CD4-positive, alpha-beta T cell (primary cell): ENCODE measurements around the gene CCR9. TPM values are rescaled to one million over a fixed set of nuclear protein-coding genes. Genes with fewer than 3 reads are reported as not detected.

Experiments
- ATAC-seq: fragments of 200-7000 bp; cut with Tn5 transposase; one replicate; pipeline ENCODE4 v1.10.0; 2022; ENCODE audit warnings: mild to moderate bottlenecking; ENCODE audit not compliant: poor library complexity
- CTCF ChIA-PET: fragments of 350-600 bp; sonication (Branson Sonifier 250); formaldehyde crosslinking; loops from one replicate; lab custom pipeline; 2021; ENCODE audit warnings: antibody characterized with exemption, inconsistent platforms; lab: Charles Lee
- POLR2A ChIA-PET: fragments of 350-600 bp; sonication (Branson Sonifier 250); formaldehyde crosslinking; loops from one replicate; lab custom pipeline; 2021; ENCODE audit warnings: antibody characterized with exemption, inconsistent platforms; lab: Charles Lee
- DNase-seq, 14 experiments: peaks; one replicate each; pipeline ENCODE4 v3.0.0-alpha.2; 2013 to 2020; ENCODE audit warnings: mixed read lengths in 2 of 14
- H3K27ac ChIP-seq, 2 donors: one replicate each; pipeline versions ENCODE4 v1.5.1 to v1.7.0; 2013; ENCODE audit warnings: low read length in 2 of 2, low read depth in 1 of 2, mild to moderate bottlenecking in 1 of 2
- H3K27me3 ChIP-seq, 2 experiments: 1 replicate in 1 of 2; 2 replicates in 1 of 2; pipeline versions ENCODE4 v1.6.1 to v1.7.0; 2013; ENCODE audit warnings: low read length in 2 of 2, control low read depth in 1 of 2, mild to moderate bottlenecking in 1 of 2, moderate library complexity in 1 of 2; ENCODE audit not compliant: insufficient read depth in 2 of 2, control insufficient read depth in 1 of 2
- H3K36me3 ChIP-seq: one replicate; pipeline ENCODE4 v1.6.1; 2013; ENCODE audit warnings: low read length, control low read depth; ENCODE audit not compliant: insufficient read depth
- H3K4me1 ChIP-seq: one replicate; pipeline ENCODE4 v1.6.1; 2013; ENCODE audit warnings: low read length, control low read depth; ENCODE audit not compliant: insufficient read depth
- H3K4me3 ChIP-seq: one replicate; pipeline ENCODE4 v1.5.1; 2013; ENCODE audit warnings: mild to moderate bottlenecking, low read length, moderate library complexity
- H3K9me3 ChIP-seq, 2 experiments: 1 replicate in 1 of 2; 2 replicates in 1 of 2; pipeline versions ENCODE4 v1.6.1 to v1.7.0; 2013; ENCODE audit warnings: low read length in 2 of 2, mild to moderate bottlenecking in 2 of 2, control low read depth in 1 of 2, moderate library complexity in 1 of 2; ENCODE audit not compliant: control insufficient read depth in 1 of 2, insufficient read depth in 1 of 2
- H3K27ac Mint-ChIP-seq: one replicate; pipeline ENCODE4 v1.8.0; 2020; ENCODE audit warnings: mixed read lengths
- H3K27me3 Mint-ChIP-seq: one replicate; pipeline ENCODE4 v1.8.0; 2021; ENCODE audit warnings: mixed read lengths
- H3K36me3 Mint-ChIP-seq: one replicate; pipeline ENCODE4 v1.8.0; 2021; ENCODE audit warnings: low read depth, mixed read lengths
- H3K4me1 Mint-ChIP-seq: one replicate; pipeline ENCODE4 v1.8.0; 2021; ENCODE audit warnings: low read depth, mixed read lengths
- H3K4me3 Mint-ChIP-seq: one replicate; pipeline ENCODE4 v1.8.0; 2020; ENCODE audit warnings: mild to moderate bottlenecking, mixed read lengths
- H3K9me3 Mint-ChIP-seq: one replicate; pipeline ENCODE4 v1.8.0; 2020; ENCODE audit warnings: mixed read lengths
- intact Hi-C, 2 experiments: fragments of 100-400 bp; cut with DNase I in 1 of 2; cut with micrococcal nuclease in 1 of 2; formaldehyde crosslinking; loops; one replicate each; pipeline versions ENCODE4 v1.15.1 to v1.9.0; 2023 to 2025; cut with DNase I, micrococcal nuclease
- total RNA-seq, 174 experiments: library from RNA in 2 of 174; stranded (reverse) in 2 of 174; gene quantifications; one replicate each; pipeline ENCODE4 v1.2.3 and lab custom pipeline; 2021 to 2026
- TF ChIP-seq, protein P1 (sequence below): fragments of 200-600 bp; IDR thresholded peaks from one replicate; pipeline ENCODE4 v1.8.0; 2022; ENCODE audit warnings: antibody characterized with exemption, mild to moderate bottlenecking

CCR9 gene
- total RNA-seq, 2 experiments from 2014 or later: 6.5 to 7.4 TPM

DNA sequence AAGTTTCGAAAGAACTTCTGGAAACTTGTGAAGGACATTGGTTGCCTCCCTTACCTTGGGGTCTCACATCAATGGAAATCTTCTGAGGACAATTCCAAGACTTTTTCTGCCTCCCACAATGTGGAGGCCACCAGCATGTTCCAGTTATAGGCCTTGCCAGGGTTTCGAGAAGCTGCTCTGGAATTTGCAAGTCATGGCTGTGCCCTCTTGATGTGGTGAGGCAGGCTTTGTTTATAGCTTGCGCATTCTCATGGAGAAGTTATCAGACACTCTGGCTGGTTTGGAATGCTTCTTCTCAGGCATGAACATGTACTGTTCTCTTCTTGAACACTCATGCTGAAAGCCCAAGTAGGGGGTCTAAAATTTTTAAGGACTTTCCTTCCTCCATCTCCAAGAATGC lies 61.0 kb downstream of the CCR9 start:
- POLR2A ChIA-PET: interaction anchor here (1.1 kb wide), 1 partner anchor 9 kb away, joined by 3 read pairs; no protein-coding TSS in a partner anchor
- no peak overlapping the region for H3K4me3 Mint-ChIP-seq

DNA sequence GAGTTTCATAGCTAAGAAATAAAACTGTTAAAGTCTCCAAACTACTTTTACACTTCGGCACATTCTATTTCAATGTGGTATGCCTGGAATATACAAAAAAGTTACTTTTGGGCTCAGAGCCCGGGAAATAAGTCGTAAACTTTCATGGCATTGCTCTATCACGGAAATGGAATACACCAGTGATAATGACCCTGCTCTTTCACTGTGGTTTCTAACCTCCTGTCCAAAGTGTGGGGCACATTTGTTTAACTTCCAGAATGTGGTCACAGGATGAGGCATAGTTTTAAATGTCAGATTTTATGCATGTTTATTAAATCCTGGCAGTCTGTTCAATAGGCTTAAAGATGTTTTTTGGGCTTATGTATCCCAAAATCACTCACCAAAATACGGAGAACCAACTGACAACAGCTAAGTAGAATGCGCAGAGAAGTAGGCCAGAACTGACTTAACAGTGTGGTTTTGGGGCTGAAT lies 62.0 kb downstream of the CCR9 start:
- Histone ChIP-seq H3K4me3 (no peak overlapping the region), H3K27me3 (no peaks in the 10 kb centered on the region), H3K27ac (peak overlapping the region in 1 of 2 donors; percentile 79), H3K36me3 (peaks cover 70% of the 10 kb centered on the region), H3K9me3 (no peaks in the 10 kb centered on the region), H3K4me1 (peaks cover 82% of the 10 kb centered on the region)
- Mint-ChIP-seq H3K27ac (peak overlapping the region; percentile 59), H3K4me1 (peaks cover 83% of the 10 kb centered on the region), H3K9me3 (no peaks in the 10 kb centered on the region), H3K27me3 (no peaks in the 10 kb centered on the region), H3K4me3 (no peak overlapping the region), H3K36me3 (peaks cover 87% of the 10 kb centered on the region)
- DNase-seq (no peak), ATAC-seq (no peak)
- TF ChIP-seq, protein P1, sequence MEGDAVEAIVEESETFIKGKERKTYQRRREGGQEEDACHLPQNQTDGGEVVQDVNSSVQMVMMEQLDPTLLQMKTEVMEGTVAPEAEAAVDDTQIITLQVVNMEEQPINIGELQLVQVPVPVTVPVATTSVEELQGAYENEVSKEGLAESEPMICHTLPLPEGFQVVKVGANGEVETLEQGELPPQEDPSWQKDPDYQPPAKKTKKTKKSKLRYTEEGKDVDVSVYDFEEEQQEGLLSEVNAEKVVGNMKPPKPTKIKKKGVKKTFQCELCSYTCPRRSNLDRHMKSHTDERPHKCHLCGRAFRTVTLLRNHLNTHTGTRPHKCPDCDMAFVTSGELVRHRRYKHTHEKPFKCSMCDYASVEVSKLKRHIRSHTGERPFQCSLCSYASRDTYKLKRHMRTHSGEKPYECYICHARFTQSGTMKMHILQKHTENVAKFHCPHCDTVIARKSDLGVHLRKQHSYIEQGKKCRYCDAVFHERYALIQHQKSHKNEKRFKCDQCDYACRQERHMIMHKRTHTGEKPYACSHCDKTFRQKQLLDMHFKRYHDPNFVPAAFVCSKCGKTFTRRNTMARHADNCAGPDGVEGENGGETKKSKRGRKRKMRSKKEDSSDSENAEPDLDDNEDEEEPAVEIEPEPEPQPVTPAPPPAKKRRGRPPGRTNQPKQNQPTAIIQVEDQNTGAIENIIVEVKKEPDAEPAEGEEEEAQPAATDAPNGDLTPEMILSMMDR: no peak
- CTCF ChIA-PET: no interaction called here
- intact Hi-C loops: loop anchor here in 1 of 2 experiments (5.0 kb wide), 1 partner anchor 44 kb away; no protein-coding TSS in a partner anchor
- POLR2A ChIA-PET: no interaction called here

More for the DNA sequence above, 61.0 kb downstream of the CCR9 start:
- Mint-ChIP-seq H3K27ac (no peak overlapping the region), H3K9me3 (no peaks in the 10 kb centered on the region), H3K4me1 (peaks cover 92% of the 10 kb centered on the region), H3K27me3 (no peaks in the 10 kb centered on the region), H3K36me3 (peaks cover 77% of the 10 kb centered on the region)
- H3K27me3 ChIP-seq: no peaks in the 10 kb centered on the region
- no peak overlapping the region for H3K4me3 ChIP-seq
- ATAC-seq: no peak
- intact Hi-C loops: loop anchor here in 1 of 2 experiments (5.0 kb wide), 1 partner anchor 45 kb away; no protein-coding TSS in a partner anchor
- CTCF ChIA-PET: interaction anchor here (1.0 to 1.5 kb wide), 2 partner anchors 9 to 132 kb away, joined by 4 to 5 read pairs; no protein-coding TSS in a partner anchor
- TF ChIP-seq, protein P1: no peak
- no peak for DNase-seq
- no peaks in the 10 kb centered on the region for H3K9me3 ChIP-seq
- peaks cover 87% of the 10 kb centered on the region for H3K4me1 ChIP-seq
- H3K36me3 ChIP-seq: peaks cover 60% of the 10 kb centered on the region
- H3K27ac ChIP-seq: no peak overlapping the region

DNA sequence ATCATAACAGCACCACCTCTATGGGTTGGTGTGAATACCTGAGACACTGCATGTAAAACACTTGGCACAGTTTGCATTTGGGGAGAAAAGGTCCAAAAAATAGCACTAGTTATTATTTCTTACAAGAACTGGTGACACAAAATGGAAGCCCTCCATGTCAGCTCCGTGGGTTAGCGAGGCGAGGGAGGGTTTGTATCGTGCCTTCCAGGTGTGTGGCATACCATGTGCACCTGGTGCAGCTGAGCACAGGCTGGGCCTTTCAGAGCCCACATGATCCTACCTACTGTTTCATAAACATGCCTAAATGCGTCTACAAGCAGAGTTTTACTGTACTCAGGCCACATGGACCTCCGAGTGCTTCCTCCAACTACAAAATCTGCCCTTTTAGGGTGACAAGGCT lies 62.5 kb downstream of the CCR9 start:
- Mint-ChIP-seq H3K9me3 (no peaks in the 10 kb centered on the region), H3K4me1 (peaks cover 77% of the 10 kb centered on the region), H3K27ac (peak overlapping the region; percentile 59), H3K36me3 (peaks cover 92% of the 10 kb centered on the region), H3K4me3 (no peak overlapping the region), H3K27me3 (no peaks in the 10 kb centered on the region)
- no peak overlapping the region for H3K4me3 ChIP-seq
- no peaks in the 10 kb centered on the region for H3K27me3 ChIP-seq
- CTCF ChIA-PET: no interaction called here
- H3K27ac ChIP-seq: peak overlapping the region in 1 of 2 donors; percentile 79
- intact Hi-C loops: loop anchor here in 1 of 2 experiments (5.0 kb wide), 1 partner anchor 43 kb away; no protein-coding TSS in a partner anchor
- peaks cover 82% of the 10 kb centered on the region for H3K4me1 ChIP-seq
- POLR2A ChIA-PET: no interaction called here
- no peaks in the 10 kb centered on the region for H3K9me3 ChIP-seq
- peaks cover 75% of the 10 kb centered on the region for H3K36me3 ChIP-seq
- ATAC-seq: no peak
- DNase-seq: no peak
- TF ChIP-seq, protein P1: no peak
